Measurements from ENCODE around the gene RBM5. TPM values are rescaled to one million over a fixed set of nuclear protein-coding genes. Genes with fewer than 3 reads are reported as not detected.

RBM5 gene
- total and polyA plus RNA-seq, 8 donors, result 25.0 to 464 (median 256) TPM

GRCh38 chr3:50135964-50136363 is 47.2 kb downstream of the RBM5 start:
- Histone ChIP-seq H3K36me3 (no peaks in the 10 kb centered on the region), H3K4me3 (no peak overlapping the region), H3K4me1 (peaks cover 6 to 15% (median 11%) of the 10 kb centered on the region in 4 donors), H3K9me3 (no peaks in the 10 kb centered on the region), H3K27me3 (no peaks in the 10 kb centered on the region), H3K27ac (no peak overlapping the region)
- WGBS, 5 donors, result 89 to 96% (median 94%) methylated on average over 5 of the region's 5 CpGs
- intact Hi-C loops (cut with DNase I; ENCODE audit: low total_unique reads), result no loop called here
- DNase-seq, result no peak
- TF ChIP-seq POLR2A (IDR thresholded peaks at IDR 0.05) (no peak), CTCF (IDR thresholded peaks at IDR 0.05) (no peak), POLR2AphosphoS5 (IDR thresholded peaks at IDR 0.05) (no peak)

- no peak for DNase-seq
- Histone ChIP-seq H3K4me1 (peaks cover 6 to 15% (median 11%) of the 10 kb centered on the region in 4 donors), H3K4me3 (no peak overlapping the region), H3K9me3 (no peaks in the 10 kb centered on the region), H3K27me3 (no peaks in the 10 kb centered on the region), H3K36me3 (no peaks in the 10 kb centered on the region), H3K27ac (no peak overlapping the region)
- WGBS, 5 donors, result 65 to 73% (median 71%) methylated on average over 4 to 6 of the region's 6 CpGs
- no peak for TF ChIP-seq POLR2A (IDR thresholded peaks at IDR 0.05)
- no peak for TF ChIP-seq EP300 (IDR thresholded peaks at IDR 0.05)
- TF ChIP-seq POLR2AphosphoS5 (IDR thresholded peaks at IDR 0.05), result no peak
- TF ChIP-seq CTCF (IDR thresholded peaks at IDR 0.05), result no peak
- intact Hi-C loops (cut with DNase I; ENCODE audit: low total_unique reads), result no loop called here
These were observed 48.1 kb downstream of the RBM5 start for GRCh38 chr3:50136714-50137405.

- Histone ChIP-seq H3K9me3 (no peaks in the 10 kb centered on the region), H3K4me1 (peaks cover 6 to 15% (median 11%) of the 10 kb centered on the region in 4 donors), H3K36me3 (no peaks in the 10 kb centered on the region), H3K4me3 (no peak overlapping the region), H3K27me3 (no peaks in the 10 kb centered on the region), H3K27ac (no peak overlapping the region)
- DNase-seq, result no peak
- TF ChIP-seq EP300 (IDR thresholded peaks at IDR 0.05) (no peak), POLR2AphosphoS5 (IDR thresholded peaks at IDR 0.05) (no peak), CTCF (IDR thresholded peaks at IDR 0.05) (no peak), POLR2A (IDR thresholded peaks at IDR 0.05) (no peak)
- intact Hi-C loops (cut with DNase I; ENCODE audit: low total_unique reads), result no loop called here
- WGBS, 5 donors, result 87 to 96% (median 89%) methylated on average over 6 of the region's 6 CpGs
These were observed 48.8 kb downstream of the RBM5 start for GRCh38 chr3:50137531-50137930.

- TF ChIP-seq POLR2AphosphoS5 (IDR thresholded peaks at IDR 0.05) (no peak), EP300 (IDR thresholded peaks at IDR 0.05) (no peak), CTCF (IDR thresholded peaks at IDR 0.05) (no peak), POLR2A (IDR thresholded peaks at IDR 0.05) (no peak)
- Histone ChIP-seq H3K36me3 (no peaks in the 10 kb centered on the region), H3K27me3 (no peaks in the 10 kb centered on the region), H3K4me3 (no peak overlapping the region), H3K27ac (no peak overlapping the region), H3K9me3 (no peaks in the 10 kb centered on the region), H3K4me1 (peaks cover 6 to 15% (median 11%) of the 10 kb centered on the region in 4 donors)
- intact Hi-C loops (cut with DNase I; ENCODE audit: low total_unique reads), result no loop called here
- DNase-seq, result peak in 1 of 2 donors; percentile 73
- 10 to 21% (median 14%) methylated on average over 13 of the region's 13 CpGs for WGBS, 5 donors
These were observed 49.8 kb downstream of the RBM5 start for GRCh38 chr3:50138266-50139200.
